SW 1271 (cell line): ENCODE measurements around the gene SH3YL1.

ENCODE experiments used
- DNase-seq, 2 experiments: peaks; one replicate each; lab custom pipeline; 2025; lab: John Stamatoyannopoulos, UW

The SH3YL1 gene

GRCh38 chr2:263774-264492 lies at the start of gene SH3YL1:
Gene SH3YL1 (minus strand): TSS chr2:264032. CDS start chr2:263984, 48 bp downstream.
- DNase-seq = no peak

GRCh38 chr2:310994-311393 lies 47.2 kb upstream of the SH3YL1 start:
- no peak for DNase-seq

GRCh38 chr2:309954-310510 lies 46.2 kb upstream of the SH3YL1 start:
- no peak for DNase-seq

GRCh38 chr2:309148-309953 lies 45.5 kb upstream of the SH3YL1 start:
- no peak for DNase-seq

GRCh38 chr2:305366-305765 lies 41.5 kb upstream of the SH3YL1 start:
- no peak for DNase-seq

GRCh38 chr2:296354-296753 lies 32.5 kb upstream of the SH3YL1 start:
- no peak for DNase-seq

GRCh38 chr2:295090-295489 lies 31.3 kb upstream of the SH3YL1 start:
- DNase-seq = no peak

GRCh38 chr2:290090-290722 lies 26.4 kb upstream of the SH3YL1 start:
- DNase-seq = no peak

GRCh38 chr2:289362-290089 lies 25.7 kb upstream of the SH3YL1 start:
- no peak for DNase-seq

- no peak for DNase-seq
These were observed 25.0 kb upstream of the SH3YL1 start for GRCh38 chr2:288758-289361.

- no peak for DNase-seq
These were observed 24.3 kb upstream of the SH3YL1 start, which contains the start of gene ALKAL2 for GRCh38 chr2:287911-288757. Gene ALKAL2 (minus strand): TSS chr2:288091. CDS start chr2:287835, 256 bp downstream.

- DNase-seq = no peak
These were observed 23.6 kb upstream of the SH3YL1 start for GRCh38 chr2:287471-287885.

- no peak for DNase-seq
These were observed 23.1 kb upstream of the SH3YL1 start for GRCh38 chr2:286774-287392.

- no peak for DNase-seq
These were observed 22.2 kb upstream of the SH3YL1 start for GRCh38 chr2:286035-286434.

- no peak for DNase-seq
These were observed 21.7 kb upstream of the SH3YL1 start for GRCh38 chr2:285531-285930.

- DNase-seq = no peak
These were observed 21.2 kb upstream of the SH3YL1 start for GRCh38 chr2:284896-285492.

- DNase-seq = no peak
These were observed 20.4 kb upstream of the SH3YL1 start for GRCh38 chr2:283996-284794.

GRCh38 chr2:282371-283263 lies 18.8 kb upstream of the SH3YL1 start:
- DNase-seq = no peak
